GM19395 (cell line): ENCODE results near the gene RNASEH2B.

Experiments
- ATAC-seq: cut with Tn5 transposase; IDR thresholded peaks from one replicate; pipeline ENCODE4 v1.9.1; 2021; ENCODE audit warnings: mild to moderate bottlenecking, moderate library complexity; ENCODE audit not compliant: unreplicated experiment

Gene RNASEH2B

GRCh38 chr13:50934735-50935435, 25.3 kb downstream of the RNASEH2B start:
- no peak for ATAC-seq

GRCh38 chr13:50936679-50937078, 27.1 kb downstream of the RNASEH2B start:
- ATAC-seq, result no peak

- no peak for ATAC-seq
These were observed 30.9 kb downstream of the RNASEH2B start for GRCh38 chr13:50940509-50940908.

GRCh38 chr13:50941146-50941545, 31.6 kb downstream of the RNASEH2B start:
- no peak for ATAC-seq

- ATAC-seq, result no peak
These were observed 33.2 kb downstream of the RNASEH2B start for GRCh38 chr13:50942630-50943311.

GRCh38 chr13:50945669-50946068, 36.1 kb downstream of the RNASEH2B start:
- ATAC-seq, result no peak

- ATAC-seq, result no peak
These were observed 39.0 kb downstream of the RNASEH2B start for GRCh38 chr13:50948601-50949000.

- no peak for ATAC-seq
These were observed 41.3 kb downstream of the RNASEH2B start for GRCh38 chr13:50950849-50951248.

GRCh38 chr13:50951366-50951765, 41.8 kb downstream of the RNASEH2B start:
- no peak for ATAC-seq

GRCh38 chr13:50955241-50955640, 45.6 kb downstream of the RNASEH2B start:
- ATAC-seq, result no peak

GRCh38 chr13:50955798-50956197, 46.2 kb downstream of the RNASEH2B start:
- no peak for ATAC-seq

GRCh38 chr13:50957620-50958019, 48.0 kb downstream of the RNASEH2B start:
- no peak for ATAC-seq

GRCh38 chr13:50969691-50970090, 60.1 kb downstream of the RNASEH2B start:
- no peak for ATAC-seq

- no peak for ATAC-seq
These were observed 61.4 kb downstream of the RNASEH2B start for GRCh38 chr13:50970956-50971355.

GRCh38 chr13:50974268-50974667, 64.7 kb downstream of the RNASEH2B start:
- ATAC-seq, result no peak

GRCh38 chr13:50979187-50979586, 69.6 kb downstream of the RNASEH2B start:
- no peak for ATAC-seq

GRCh38 chr13:50981686-50982085, 72.1 kb downstream of the RNASEH2B start:
- no peak for ATAC-seq

- ATAC-seq, result no peak
These were observed 79.9 kb downstream of the RNASEH2B start for GRCh38 chr13:50989476-50989875.

- no peak for ATAC-seq
These were observed 80.7 kb downstream of the RNASEH2B start for GRCh38 chr13:50990065-50990817.

- ATAC-seq, result no peak
These were observed 81.4 kb downstream of the RNASEH2B start for GRCh38 chr13:50990818-50991506.
